NT2/D1 (cell line): ENCODE data around the gene SLC39A11.

Experiments used
- YY1 ChIP-seq: IDR thresholded peaks from 2 replicates; pipeline ENCODE4 v1.6.1; 2011; ENCODE audit not compliant: insufficient read length, insufficient read depth
- ZNF274 ChIP-seq: IDR thresholded peaks from 2 replicates; pipeline ENCODE4 v1.6.1; 2011; ENCODE audit warnings: mild to moderate bottlenecking, low read depth, low read length

GRCh38 chr17:73103641-73104335 lies 11.3 kb upstream of the SLC39A11 start:
- TF ChIP-seq YY1 (no peak), ZNF274 (no peak)
